NCI-H2227 (cell line): ENCODE data around the gene SLIT3.

Source experiments
- DNase-seq: peaks from one replicate; lab custom pipeline; 2025; ENCODE audit not compliant: unreplicated experiment; lab: John Stamatoyannopoulos, UW

SLIT3 gene

DNA sequence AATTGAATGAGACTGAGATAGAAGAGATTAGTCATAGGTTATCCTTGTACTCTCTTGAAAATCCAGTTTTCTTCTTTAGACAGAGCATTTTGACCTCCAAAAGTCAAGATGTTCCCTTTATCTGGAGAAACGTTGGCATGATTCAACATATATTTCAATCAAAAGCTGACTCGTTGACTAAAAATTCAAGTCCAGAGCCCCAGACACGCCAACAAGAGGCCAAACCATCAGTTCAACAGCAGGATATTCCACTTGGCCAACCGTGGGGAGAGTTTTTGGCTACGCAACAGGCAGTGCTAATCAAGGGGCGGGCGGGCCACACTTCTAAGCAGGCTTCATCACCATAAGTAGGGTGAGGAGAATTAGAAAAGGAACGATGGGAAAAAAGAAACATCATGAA is 119.1 kb downstream of the SLIT3 start:
- DNase-seq, result no peak

DNA sequence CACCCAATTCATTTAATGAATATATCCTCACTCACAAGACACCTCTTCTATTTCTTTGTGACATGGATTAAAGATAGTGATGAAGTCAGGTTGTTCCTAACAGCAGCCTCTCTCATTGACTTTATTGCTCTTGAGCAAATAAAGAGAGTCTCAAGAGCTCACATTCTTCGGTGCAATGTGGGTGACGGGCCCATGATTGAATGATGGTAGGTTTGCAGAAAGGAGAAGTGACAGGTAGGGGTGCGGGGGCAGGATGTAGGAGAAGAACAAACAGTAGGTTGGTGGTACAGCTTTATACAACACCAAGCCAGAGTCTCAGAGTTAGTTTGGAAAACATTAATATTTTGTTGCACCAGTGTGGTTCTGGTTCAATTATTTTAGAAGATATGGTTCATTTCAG is 122.2 kb downstream of the SLIT3 start:
- DNase-seq, result no peak

GRCh38 chr5:169178274-169178673 is 122.7 kb downstream of the SLIT3 start:
- no peak for DNase-seq

- no peak for DNase-seq
These were observed 123.9 kb downstream of the SLIT3 start for GRCh38 chr5:169176709-169177694.

DNA sequence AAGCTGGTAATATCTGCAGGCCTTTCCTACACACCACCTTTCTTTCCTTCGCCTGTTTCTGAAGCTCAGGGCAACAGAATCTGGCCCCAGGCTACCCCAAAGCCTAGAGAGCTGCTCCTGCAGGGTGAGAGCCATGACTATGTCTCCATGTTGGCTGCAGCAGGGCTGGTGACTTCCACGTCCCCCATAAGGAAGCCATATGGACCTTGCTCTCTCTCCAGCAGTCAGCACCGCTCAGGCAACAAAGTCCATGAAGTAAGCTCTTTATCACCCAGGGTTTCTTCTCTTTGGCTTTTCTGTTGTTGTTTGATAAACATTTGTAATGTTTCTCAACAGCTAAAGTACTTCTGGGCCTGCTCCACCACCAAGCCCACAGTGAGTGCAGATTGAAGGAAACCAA is 125.2 kb downstream of the SLIT3 start:
- no peak for DNase-seq

DNA sequence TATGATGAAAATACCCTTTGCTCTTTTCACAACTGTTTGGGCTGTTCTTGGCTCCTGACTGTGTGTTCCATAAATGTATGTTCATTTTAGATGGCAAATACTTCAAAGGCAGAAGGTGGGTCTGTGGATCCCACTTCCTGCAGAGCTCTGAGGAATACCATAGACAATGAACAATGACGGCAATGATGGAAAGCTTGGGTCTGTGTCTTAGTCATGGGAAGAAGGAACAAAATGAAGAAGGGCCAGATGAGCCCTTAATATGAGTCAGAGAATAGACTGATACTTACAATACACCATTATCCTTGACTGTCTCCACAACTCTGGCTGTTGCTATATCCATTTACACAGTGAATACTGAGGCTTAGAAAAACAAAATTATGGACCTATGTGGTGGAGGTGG is 126.0 kb downstream of the SLIT3 start:
- no peak for DNase-seq

DNA sequence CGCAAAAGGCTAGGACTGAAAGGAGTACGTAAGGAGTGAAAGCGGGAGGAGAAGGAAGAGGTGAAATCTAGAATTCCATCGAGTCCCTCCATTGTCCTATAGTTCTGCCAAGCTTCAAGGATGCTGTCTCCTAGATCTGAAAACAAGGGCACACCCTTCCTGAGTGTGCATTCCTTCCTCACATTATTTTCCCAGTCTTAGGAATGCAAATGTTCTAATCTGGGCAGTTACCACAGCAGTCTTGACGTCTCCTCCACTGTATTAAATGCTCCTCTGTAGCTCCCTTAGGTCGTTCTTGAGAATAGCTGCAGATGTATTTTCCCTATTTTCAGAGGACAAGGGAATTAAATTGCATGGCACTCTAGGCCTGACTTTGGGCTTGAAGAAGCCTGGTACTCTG is 127.6 kb downstream of the SLIT3 start:
- no peak for DNase-seq

DNA sequence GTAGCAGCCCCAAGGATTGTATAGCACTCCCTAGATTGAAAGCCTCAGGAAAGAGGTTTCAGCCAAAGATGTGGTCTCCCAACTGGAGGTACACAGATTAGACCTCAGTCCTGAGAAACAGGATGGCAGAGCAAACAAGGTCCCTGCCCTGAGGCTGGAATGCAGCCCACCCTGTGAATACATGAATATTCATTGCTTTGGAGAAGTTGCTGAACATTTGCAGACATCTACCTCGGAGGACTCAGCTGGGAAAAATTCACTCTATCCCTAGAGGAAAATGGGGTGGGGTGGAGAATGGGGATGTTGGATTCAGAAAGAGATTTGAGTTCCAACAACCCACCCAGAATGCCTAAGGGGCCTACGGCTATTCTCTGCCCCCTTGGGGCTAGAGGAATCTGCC is 129.4 kb downstream of the SLIT3 start:
- DNase-seq, result no peak

DNA sequence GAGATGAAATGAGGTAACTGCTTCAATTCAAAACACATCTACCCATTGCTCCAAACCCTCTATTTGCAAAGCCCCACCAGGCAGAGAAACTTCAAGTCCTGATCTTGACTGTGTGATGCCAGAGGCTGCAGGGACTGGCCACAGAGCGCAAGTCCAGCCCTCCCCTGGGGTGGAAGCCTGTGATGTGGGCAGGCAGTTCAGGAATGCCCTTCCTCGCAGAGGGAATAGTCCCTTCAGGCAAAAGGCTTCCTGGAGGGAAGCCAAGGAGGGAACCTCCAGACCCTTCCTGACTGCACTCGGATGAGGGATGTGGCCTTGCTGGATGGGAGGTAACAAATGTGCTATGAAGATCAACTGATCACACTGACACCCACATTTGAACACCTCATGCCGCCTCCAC is 131.2 kb downstream of the SLIT3 start:
- DNase-seq, result no peak

DNA sequence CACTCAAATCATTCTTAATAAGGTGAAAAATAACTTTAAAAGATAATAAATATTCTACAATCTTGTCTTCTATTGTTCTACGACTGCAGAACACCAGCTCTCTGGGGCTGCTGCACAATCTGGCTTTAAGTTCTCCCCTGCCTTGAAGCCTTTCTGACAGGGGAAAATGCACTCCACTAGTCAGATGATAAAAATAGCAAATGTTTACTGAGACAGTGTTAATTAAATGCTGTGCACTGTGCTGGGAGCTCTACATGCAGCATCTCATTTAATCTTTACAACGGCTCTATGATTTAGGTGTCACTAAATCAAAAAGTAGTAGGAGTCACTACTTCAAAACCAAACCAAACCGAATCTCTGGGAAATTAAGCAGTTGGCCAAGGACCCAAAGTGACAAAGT is 132.7 kb downstream of the SLIT3 start:
- no peak for DNase-seq

GRCh38 chr5:169166078-169166477 is 134.9 kb downstream of the SLIT3 start:
- DNase-seq, result no peak

- no peak for DNase-seq
These were observed 135.9 kb downstream of the SLIT3 start for GRCh38 chr5:169165052-169165451.

DNA sequence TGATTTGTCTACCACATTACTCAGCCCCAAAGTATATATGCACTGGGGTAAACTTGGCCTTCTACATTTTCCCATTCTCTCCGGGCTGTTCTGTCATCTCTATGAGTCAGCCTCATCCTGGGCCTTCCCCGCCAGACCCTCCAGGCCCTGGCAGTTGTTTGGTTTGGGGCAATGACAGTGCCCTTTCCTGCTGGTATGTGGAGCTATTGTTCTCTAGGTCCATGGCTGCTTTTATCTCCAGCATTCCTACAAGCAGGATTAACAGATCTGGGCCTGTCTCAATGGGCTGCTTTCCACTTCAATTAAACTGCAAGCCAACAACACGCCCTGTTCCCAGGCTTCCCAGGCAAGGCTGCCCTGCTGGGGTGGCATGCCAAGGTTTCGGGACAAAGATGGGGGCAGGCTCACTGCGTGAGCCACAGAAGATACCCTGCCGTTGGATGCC is 136.4 kb downstream of the SLIT3 start:
- no peak for DNase-seq

DNA sequence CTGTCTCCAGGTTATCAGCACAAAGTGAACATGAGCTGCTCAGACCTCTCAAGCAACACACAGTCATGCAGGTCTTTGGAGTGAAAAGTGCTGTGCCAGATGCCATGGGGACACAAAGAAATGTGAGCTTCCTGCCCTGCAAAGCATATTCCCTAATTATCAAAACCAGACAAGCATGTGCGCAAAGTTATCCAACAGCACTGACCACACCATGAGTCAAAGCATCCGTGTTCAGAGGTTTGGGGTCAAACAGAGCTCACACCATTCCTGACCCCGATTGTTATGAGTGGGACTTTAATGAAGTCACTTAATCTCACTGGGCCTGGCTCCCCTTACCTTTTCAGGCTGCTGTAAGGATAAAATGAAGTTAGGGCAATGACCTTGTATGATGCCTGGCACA is 138.5 kb downstream of the SLIT3 start:
- no peak for DNase-seq

- DNase-seq, result no peak
These were observed 139.8 kb downstream of the SLIT3 start for GRCh38 chr5:169161022-169161680.

DNA sequence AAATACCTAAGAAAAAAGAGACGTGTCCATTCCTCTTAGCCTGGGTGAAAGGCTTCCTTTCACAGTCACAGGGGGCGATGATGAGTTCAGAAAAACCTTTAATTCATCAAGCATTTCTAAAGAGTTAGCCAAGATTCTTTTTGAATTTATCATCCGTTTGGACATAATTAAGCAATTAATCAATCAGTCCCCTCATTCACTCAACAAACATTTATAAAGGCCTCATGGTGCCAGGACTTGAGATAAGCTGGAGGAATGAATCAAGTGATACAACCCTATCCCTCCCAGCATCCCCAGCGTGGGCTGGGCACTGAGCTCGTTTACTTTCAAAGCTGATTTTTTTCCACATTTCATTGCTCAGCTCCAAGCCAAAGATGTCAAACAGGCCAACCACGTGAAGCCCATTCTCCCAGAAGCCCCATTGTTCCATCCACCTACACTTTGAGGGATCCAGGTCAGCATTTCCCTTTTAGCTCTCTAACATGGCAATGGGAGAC is 140.5 kb downstream of the SLIT3 start:
- no peak for DNase-seq

GRCh38 chr5:169158764-169159163 is 142.2 kb downstream of the SLIT3 start:
- DNase-seq, result no peak

DNA sequence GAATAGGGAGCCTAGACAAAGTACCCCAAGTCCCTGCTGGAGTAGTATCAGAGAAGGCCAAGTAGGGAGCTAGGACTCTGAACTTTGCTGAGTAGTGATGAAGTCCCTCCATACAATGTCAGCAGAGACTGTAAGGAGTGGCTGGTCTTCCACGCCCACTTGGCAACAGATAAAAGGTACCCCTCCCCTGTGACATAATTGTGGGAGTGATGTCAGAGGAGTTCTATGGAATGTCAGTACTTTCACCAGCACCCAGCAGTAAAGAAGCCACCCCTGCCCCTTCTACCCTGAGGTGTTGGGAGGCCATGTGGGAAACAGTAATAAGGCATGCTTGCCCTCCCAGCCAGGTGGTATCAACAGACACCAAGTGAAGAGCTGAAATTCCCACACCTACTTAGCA is 143.9 kb downstream of the SLIT3 start:
- no peak for DNase-seq

DNA sequence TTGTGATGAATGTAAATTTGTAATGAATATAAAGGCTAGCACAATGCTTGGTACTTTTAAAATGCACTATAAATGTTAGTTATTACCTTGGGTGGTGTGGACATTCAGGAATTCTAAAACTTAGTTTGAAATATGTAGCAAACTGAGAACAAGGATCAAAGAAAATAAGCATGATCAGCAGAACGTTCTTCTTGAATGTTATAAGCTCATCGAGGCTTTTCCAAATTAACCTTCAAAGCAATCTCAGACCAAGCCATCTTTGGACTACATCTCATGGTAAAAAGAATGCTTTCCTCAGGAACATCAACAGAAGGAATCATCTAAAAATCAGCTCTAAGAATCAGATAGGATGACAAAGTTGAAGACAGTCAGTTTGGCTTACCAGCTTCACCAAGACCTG is 146.3 kb downstream of the SLIT3 start:
- DNase-seq, result no peak

- no peak for DNase-seq
These were observed 147.5 kb downstream of the SLIT3 start for GRCh38 chr5:169153405-169153804.

GRCh38 chr5:169152946-169153345 is 148.0 kb downstream of the SLIT3 start:
- no peak for DNase-seq

DNA sequence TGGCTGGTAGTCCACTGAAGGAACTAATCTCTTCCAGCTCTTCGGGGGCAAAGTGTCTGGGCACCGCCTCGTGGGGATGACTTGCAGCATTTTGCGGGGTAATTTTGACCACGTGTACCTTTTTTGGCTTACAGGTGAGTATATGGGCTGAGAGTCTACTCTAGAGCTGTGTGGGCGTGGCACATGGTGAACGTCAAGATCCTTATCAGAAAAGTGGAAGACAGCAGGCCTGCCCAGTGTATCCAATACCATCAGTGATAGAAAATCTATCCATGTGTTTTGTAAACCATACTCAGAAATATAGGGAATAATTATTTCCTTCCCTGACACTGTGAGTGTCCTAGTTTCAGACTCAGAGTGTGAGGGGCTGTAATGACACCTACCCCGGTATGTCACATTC is 148.5 kb downstream of the SLIT3 start:
- no peak for DNase-seq
